Activated B cell treated with CpG ODN at 0.5 μM for 24 hours (primary cell): Measurements from ENCODE around the gene ERICH6. TPM values are rescaled to one million over a fixed set of nuclear protein-coding genes. Genes with fewer than 3 reads are reported as not detected.

Experiments
- ATAC-seq: fragments of 200-7000 bp; cut with Tn5 transposase; one replicate; pipeline ENCODE4 v1.10.0; 2021; ENCODE audit warnings: low read depth, mild to moderate bottlenecking, moderate library complexity
- CTCF ChIA-PET: fragments of 350-600 bp; sonication (Branson Sonifier 250); formaldehyde crosslinking; loops from one replicate; lab custom pipeline; 2021; ENCODE audit warnings: antibody characterized with exemption; lab: Charles Lee
- POLR2A ChIA-PET: fragments of 350-600 bp; sonication (Branson Sonifier 250); formaldehyde crosslinking; loops from one replicate; lab custom pipeline; 2021; ENCODE audit warnings: antibody characterized with exemption; lab: Charles Lee
- DNase-seq: peaks from one replicate; pipeline ENCODE4 v3.0.0; 2022
- H3K27ac Mint-ChIP-seq: one replicate; pipeline ENCODE4 v1.8.0; 2020; ENCODE audit warnings: mixed read lengths
- H3K27me3 Mint-ChIP-seq: one replicate; pipeline ENCODE4 v1.8.0; 2021; ENCODE audit warnings: mixed read lengths
- H3K36me3 Mint-ChIP-seq: one replicate; pipeline ENCODE4 v1.8.0; 2021; ENCODE audit warnings: low read depth, mixed read lengths
- H3K4me1 Mint-ChIP-seq: one replicate; pipeline ENCODE4 v1.8.0; 2021; ENCODE audit warnings: mixed read lengths
- H3K4me3 Mint-ChIP-seq: one replicate; pipeline ENCODE4 v1.8.0; 2020; ENCODE audit warnings: mild to moderate bottlenecking, mixed read lengths
- H3K9me3 Mint-ChIP-seq: one replicate; pipeline ENCODE4 v1.8.0; 2020; ENCODE audit warnings: mixed read lengths
- intact Hi-C: fragments of 100-400 bp; cut with micrococcal nuclease; formaldehyde crosslinking; loops from one replicate; pipeline ENCODE4 v1.15.1; 2024
- total RNA-seq: library from RNA; stranded (reverse); gene quantifications from 2 replicates; pipeline ENCODE4 v1.2.3, GENCODE V29; 2022
- TF ChIP-seq, protein P1 (sequence below): fragments of 200-600 bp; IDR thresholded peaks from one replicate; pipeline ENCODE4 v1.8.0; 2022; ENCODE audit warnings: antibody characterized with exemption, mild to moderate bottlenecking

ERICH6 gene
- total RNA-seq, 1 donor from 2014 or later: not detected

DNA sequence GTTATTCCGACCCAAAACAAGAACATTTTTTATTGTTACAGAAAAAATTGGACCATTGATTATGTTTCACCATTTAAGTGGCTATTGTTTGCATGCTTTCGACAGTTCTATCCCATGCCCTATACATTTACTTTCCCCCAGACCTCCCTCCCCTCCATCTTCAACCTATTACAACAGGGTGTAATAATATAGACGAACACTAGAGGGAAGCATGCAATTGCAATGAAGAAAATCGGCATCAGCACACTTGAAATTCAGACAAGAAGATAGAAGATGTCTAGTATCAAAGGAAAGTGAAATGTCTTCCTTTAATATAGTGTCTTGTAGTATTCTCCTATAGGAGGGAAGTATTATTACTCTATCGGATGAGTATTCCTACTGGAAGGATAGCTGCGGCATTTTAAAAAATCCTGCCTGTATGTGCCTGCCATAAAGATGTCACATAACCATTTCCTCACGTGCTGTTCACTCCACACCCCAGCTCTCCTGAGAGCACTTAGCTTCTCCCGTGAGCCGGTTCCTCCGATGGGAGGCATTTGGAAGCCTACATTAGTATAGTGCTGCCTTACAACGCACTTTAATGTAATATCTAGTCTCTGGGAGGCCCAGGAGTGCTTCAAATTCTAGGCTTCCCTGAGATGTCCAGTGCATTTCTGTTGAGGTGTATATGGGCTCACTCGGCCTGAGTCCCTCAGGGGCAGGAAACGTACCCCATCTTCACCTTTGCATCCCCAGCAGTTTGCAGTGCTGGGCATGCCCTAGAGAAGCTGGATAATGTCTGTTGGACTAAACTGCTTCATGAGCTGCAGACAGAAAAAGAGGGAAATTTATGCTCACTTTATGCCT is 17.8 kb upstream of the ERICH6 start:
- ChIA-PET CTCF (interaction anchor here (0.7 to 2.7 kb wide), 26 partner anchors 10 to 365 kb away, joined by 3 to 45 read pairs (median 4); partner anchors contain the start of genes ERICH6 and SIAH2), POLR2A (interaction anchor here (0.8 to 5.3 kb wide), 2 partner anchors 17 to 41 kb away, joined by 3 to 43 read pairs; partner anchors contain the start of gene SIAH2)
- Mint-ChIP-seq H3K4me3 (no peak overlapping the region), H3K36me3 (no peaks in the 10 kb centered on the region), H3K27ac (no peak overlapping the region), H3K27me3 (no peaks in the 10 kb centered on the region), H3K4me1 (peaks cover 7% of the 10 kb centered on the region), H3K9me3 (no peaks in the 10 kb centered on the region)
- ATAC-seq: peak; percentile 94
- no peak for DNase-seq
- intact Hi-C loops: loop anchor here (1.0 kb wide), 8 partner anchors 18 to 425 kb away; no protein-coding TSS in a partner anchor
- TF ChIP-seq, protein P1, sequence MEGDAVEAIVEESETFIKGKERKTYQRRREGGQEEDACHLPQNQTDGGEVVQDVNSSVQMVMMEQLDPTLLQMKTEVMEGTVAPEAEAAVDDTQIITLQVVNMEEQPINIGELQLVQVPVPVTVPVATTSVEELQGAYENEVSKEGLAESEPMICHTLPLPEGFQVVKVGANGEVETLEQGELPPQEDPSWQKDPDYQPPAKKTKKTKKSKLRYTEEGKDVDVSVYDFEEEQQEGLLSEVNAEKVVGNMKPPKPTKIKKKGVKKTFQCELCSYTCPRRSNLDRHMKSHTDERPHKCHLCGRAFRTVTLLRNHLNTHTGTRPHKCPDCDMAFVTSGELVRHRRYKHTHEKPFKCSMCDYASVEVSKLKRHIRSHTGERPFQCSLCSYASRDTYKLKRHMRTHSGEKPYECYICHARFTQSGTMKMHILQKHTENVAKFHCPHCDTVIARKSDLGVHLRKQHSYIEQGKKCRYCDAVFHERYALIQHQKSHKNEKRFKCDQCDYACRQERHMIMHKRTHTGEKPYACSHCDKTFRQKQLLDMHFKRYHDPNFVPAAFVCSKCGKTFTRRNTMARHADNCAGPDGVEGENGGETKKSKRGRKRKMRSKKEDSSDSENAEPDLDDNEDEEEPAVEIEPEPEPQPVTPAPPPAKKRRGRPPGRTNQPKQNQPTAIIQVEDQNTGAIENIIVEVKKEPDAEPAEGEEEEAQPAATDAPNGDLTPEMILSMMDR: no peak

- POLR2A ChIA-PET: interaction anchor here (5.3 kb wide), 1 partner anchor 42 kb away, joined by 43 read pairs; the partner anchor contains the start of gene SIAH2
- H3K9me3 Mint-ChIP-seq: no peaks in the 10 kb centered on the region
- TF ChIP-seq, protein P1: no peak
Measured at GRCh38 chr3:150720444-150720843, 16.7 kb upstream of the ERICH6 start.

GRCh38 chr3:150710097-150710496 is 6.4 kb upstream of the ERICH6 start:
- H3K9me3 Mint-ChIP-seq: no peaks in the 10 kb centered on the region
- no peaks in the 10 kb centered on the region for H3K27me3 Mint-ChIP-seq
- POLR2A ChIA-PET: no interaction called here
- H3K4me1 Mint-ChIP-seq: no peaks in the 10 kb centered on the region
- peaks cover 19% of the 10 kb centered on the region for H3K36me3 Mint-ChIP-seq
- ATAC-seq: no peak
- CTCF ChIA-PET: no interaction called here
- intact Hi-C loops: no loop called here
- no peak for DNase-seq
- H3K4me3 Mint-ChIP-seq: no peak overlapping the region
- no peak overlapping the region for H3K27ac Mint-ChIP-seq
- TF ChIP-seq, protein P1: no peak

More at GRCh38 chr3:150720444-150720843, 16.7 kb upstream of the ERICH6 start:
- Mint-ChIP-seq H3K27ac (no peak overlapping the region), H3K27me3 (no peaks in the 10 kb centered on the region), H3K36me3 (no peaks in the 10 kb centered on the region), H3K4me1 (peaks cover 7% of the 10 kb centered on the region), H3K4me3 (no peak overlapping the region)
- CTCF ChIA-PET: interaction anchor here (0.9 to 2.7 kb wide), 14 partner anchors 9 to 193 kb away, joined by 3 to 45 read pairs (median 6); partner anchors contain the start of genes ERICH6 and SIAH2
- ATAC-seq: no peak
- intact Hi-C loops: no loop called here
- no peak for DNase-seq

DNA sequence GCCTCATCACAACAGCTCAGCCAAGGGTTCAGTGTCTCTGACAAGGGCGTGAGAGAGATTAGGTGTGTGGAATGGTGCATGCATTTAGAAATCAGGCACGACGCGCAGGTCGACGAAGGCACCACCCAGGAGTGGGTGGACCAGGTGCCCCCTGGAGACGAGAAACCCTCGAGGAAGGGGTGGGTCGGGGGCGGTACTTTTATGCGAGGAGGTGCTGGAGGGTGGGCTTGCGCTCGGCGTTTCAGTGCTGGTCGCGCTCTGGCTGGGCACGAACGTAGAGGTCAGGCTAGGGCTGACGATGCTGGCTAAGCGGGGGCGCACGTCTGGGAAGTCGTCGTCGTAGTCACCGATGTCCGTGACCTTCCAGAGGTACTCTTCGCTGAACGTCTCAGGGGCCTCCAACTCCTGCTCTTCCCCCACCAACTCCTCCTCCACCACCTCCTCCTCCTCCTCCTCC is 393 bp downstream of the ERICH6 start:
- ChIA-PET CTCF (interaction anchor here (0.6 to 1.7 kb wide), 7 partner anchors 12 to 161 kb away, joined by 3 to 6 read pairs (median 3); no protein-coding TSS in a partner anchor), POLR2A (interaction anchor here (0.6 to 2.2 kb wide), 19 partner anchors 21 to 1634 kb away, joined by 3 to 41 read pairs (median 5); partner anchors contain the start of genes EIF2A, SELENOT, SERP1 and SIAH2)
- H3K4me3 Mint-ChIP-seq: peak overlapping the region; percentile 97
- H3K27ac Mint-ChIP-seq: peak overlapping the region; percentile 98
- intact Hi-C loops: loop anchor here (1.0 to 5.0 kb wide), 7 partner anchors 22 to 891 kb away; partner anchors contain the start of genes EIF2A, RNF13, SELENOT and SERP1
- ATAC-seq (peak; percentile 53), DNase-seq (peak; percentile 56)
- TF ChIP-seq, protein P1: no peak
- peaks cover 19% of the 10 kb centered on the region for H3K4me1 Mint-ChIP-seq
- H3K36me3 Mint-ChIP-seq: peaks cover 11% of the 10 kb centered on the region
- no peaks in the 10 kb centered on the region for H3K9me3 Mint-ChIP-seq
- H3K27me3 Mint-ChIP-seq: no peaks in the 10 kb centered on the region
